ENCODE results near the gene SHC4. TPM values are rescaled to one million over a fixed set of nuclear protein-coding genes. Genes with fewer than 3 reads are reported as not detected.

The SHC4 gene
- total and polyA plus RNA-seq, 9 of the 15 experiments (the other 6 are each of a cell fraction or from before 2014, with no cell fraction given): 0.43 to 1.2 (median 0.67) TPM

DNA sequence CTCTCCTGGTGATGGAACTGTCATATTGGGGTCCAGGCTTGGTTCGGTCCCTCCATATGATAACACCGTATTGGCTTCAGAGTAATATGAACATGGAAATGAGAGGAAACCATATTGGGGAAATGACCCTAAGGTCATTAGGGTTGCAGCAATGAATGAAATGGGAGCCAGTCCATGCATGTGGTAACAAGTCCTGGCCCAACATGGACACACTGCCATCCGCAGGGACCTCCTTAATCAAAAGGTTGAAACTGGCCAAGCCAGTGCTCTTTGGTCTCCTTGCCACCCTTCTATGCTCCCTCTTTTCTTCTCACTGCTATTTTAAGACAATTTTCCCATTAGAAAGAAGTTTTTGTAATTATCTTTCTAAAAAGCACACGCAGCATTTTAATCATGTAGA, 8.3 kb downstream of the SHC4 start:
- Histone ChIP-seq H3K9ac (ENCODE audit: insufficient read depth in 1 of 2, low read depth in 2 of 2, low read length in 2 of 2) (no peak overlapping the region), H3K4me1 (replicated peaks in 1 of 2; ENCODE audit: control insufficient read depth in 2 of 2, insufficient read depth in 2 of 2, low read length in 2 of 2) (no peaks in the 10 kb centered on the region), H3K79me2 (ENCODE audit: control insufficient read depth, insufficient read depth, low read length) (no peaks in the 10 kb centered on the region), H4K20me1 (replicated peaks; ENCODE audit: control insufficient read depth, insufficient read depth, low read length) (no peaks in the 10 kb centered on the region), H3K4me3 (no peak overlapping the region), H3K9me3 (replicated peaks; ENCODE audit: control insufficient read depth, insufficient read depth, low read depth, low read length) (no peaks in the 10 kb centered on the region), H3K27me3 (ENCODE audit: control insufficient read depth in 2 of 2, insufficient read depth in 2 of 2, low read length in 2 of 2) (peaks cover 20% of the 10 kb centered on the region in 2 experiments), H2AFZ (ENCODE audit: low read depth, low read length) (no peak overlapping the region), H3K4me2 (ENCODE audit: insufficient read depth, low read length) (no peak overlapping the region), H3K9me1 (ENCODE audit: control insufficient read depth, insufficient read depth, low read length) (no peaks in the 10 kb centered on the region), H3K27ac (ENCODE audit: extremely low read depth, low read depth, low read length) (no peak overlapping the region), H3K36me3 (ENCODE audit: control insufficient read depth, insufficient read depth, low read length) (no peaks in the 10 kb centered on the region)
- ATAC-seq (no peak), DNase-seq (ENCODE audit: extremely low read depth in 1 of 4, low spot score in 3 of 4) (no peak), FAIRE-seq (no peak)
- TF ChIP-seq TGIF2 (CRISPR knock-in tag; IDR thresholded peaks at IDR 0.05) (no peak), NCOA2 (IDR thresholded peaks at IDR 0.05; ENCODE audit: partially characterized antibody in 2 of 2) (no peak), NFYB (IDR thresholded peaks at IDR 0.05; ENCODE audit: extremely low read depth, insufficient read length) (no peak), HMG20A (CRISPR knock-in tag; conservative IDR thresholded peaks at IDR 0.05) (no peak), XRCC5 (IDR thresholded peaks at IDR 0.05; ENCODE audit: low read depth, low read length) (no peak), IRF2 (CRISPR knock-in tag; IDR thresholded peaks at IDR 0.05) (no peak), ZBTB12 (CRISPR knock-in tag; IDR thresholded peaks at IDR 0.05) (no peak), EWSR1 (IDR thresholded peaks at IDR 0.05; ENCODE audit: borderline replicate concordance, low read depth, partially characterized antibody) (no peak), TSC22D4 (tag; IDR thresholded peaks at IDR 0.05) (no peak), SUPT5H (IDR thresholded peaks at IDR 0.05) (no peak), ELF4 (CRISPR knock-in tag; IDR thresholded peaks at IDR 0.05) (no peak), JUNB (CRISPR knock-in tag; conservative IDR thresholded peaks at IDR 0.05) (no peak)
- TF ChIP-seq, protein P1, sequence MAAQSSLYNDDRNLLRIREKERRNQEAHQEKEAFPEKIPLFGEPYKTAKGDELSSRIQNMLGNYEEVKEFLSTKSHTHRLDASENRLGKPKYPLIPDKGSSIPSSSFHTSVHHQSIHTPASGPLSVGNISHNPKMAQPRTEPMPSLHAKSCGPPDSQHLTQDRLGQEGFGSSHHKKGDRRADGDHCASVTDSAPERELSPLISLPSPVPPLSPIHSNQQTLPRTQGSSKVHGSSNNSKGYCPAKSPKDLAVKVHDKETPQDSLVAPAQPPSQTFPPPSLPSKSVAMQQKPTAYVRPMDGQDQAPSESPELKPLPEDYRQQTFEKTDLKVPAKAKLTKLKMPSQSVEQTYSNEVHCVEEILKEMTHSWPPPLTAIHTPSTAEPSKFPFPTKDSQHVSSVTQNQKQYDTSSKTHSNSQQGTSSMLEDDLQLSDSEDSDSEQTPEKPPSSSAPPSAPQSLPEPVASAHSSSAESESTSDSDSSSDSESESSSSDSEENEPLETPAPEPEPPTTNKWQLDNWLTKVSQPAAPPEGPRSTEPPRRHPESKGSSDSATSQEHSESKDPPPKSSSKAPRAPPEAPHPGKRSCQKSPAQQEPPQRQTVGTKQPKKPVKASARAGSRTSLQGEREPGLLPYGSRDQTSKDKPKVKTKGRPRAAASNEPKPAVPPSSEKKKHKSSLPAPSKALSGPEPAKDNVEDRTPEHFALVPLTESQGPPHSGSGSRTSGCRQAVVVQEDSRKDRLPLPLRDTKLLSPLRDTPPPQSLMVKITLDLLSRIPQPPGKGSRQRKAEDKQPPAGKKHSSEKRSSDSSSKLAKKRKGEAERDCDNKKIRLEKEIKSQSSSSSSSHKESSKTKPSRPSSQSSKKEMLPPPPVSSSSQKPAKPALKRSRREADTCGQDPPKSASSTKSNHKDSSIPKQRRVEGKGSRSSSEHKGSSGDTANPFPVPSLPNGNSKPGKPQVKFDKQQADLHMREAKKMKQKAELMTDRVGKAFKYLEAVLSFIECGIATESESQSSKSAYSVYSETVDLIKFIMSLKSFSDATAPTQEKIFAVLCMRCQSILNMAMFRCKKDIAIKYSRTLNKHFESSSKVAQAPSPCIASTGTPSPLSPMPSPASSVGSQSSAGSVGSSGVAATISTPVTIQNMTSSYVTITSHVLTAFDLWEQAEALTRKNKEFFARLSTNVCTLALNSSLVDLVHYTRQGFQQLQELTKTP (IDR thresholded peaks at IDR 0.05; ENCODE audit: low read depth in 1 of 2, partially characterized antibody in 2 of 2): no peak
- TF ChIP-seq, protein P2, sequence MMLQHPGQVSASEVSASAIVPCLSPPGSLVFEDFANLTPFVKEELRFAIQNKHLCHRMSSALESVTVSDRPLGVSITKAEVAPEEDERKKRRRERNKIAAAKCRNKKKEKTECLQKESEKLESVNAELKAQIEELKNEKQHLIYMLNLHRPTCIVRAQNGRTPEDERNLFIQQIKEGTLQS (IDR thresholded peaks at IDR 0.05): no peak
- TF ChIP-seq, protein P2 (CRISPR knock-in tag; conservative IDR thresholded peaks at IDR 0.05): no peak
- TF ChIP-seq, protein P3, sequence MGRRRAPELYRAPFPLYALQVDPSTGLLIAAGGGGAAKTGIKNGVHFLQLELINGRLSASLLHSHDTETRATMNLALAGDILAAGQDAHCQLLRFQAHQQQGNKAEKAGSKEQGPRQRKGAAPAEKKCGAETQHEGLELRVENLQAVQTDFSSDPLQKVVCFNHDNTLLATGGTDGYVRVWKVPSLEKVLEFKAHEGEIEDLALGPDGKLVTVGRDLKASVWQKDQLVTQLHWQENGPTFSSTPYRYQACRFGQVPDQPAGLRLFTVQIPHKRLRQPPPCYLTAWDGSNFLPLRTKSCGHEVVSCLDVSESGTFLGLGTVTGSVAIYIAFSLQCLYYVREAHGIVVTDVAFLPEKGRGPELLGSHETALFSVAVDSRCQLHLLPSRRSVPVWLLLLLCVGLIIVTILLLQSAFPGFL (CRISPR knock-in tag; IDR thresholded peaks at IDR 0.05): no peak
- intact Hi-C loops (cut with micrococcal nuclease): no loop called here
- 2% methylated on average over 4 of the region's 4 CpGs for WGBS (ENCODE audit: insufficient coverage, low coverage, missing lambda C conversion rate)
- POLR2A ChIA-PET: no interaction called here
- BruUV-seq (replicated peaks): no TSS peak
- CTCF ChIA-PET (ENCODE audit: low intra/inter-chr PET ratio): no interaction called here
- in situ Hi-C loops (cut with MboI): no loop called here

All from K562 (cell line).